GM11168 (cell line): ENCODE measurements around the gene PA2G4.
"Not testable (repeated sequence)": the region's sequence is repeated elsewhere in the genome, so short reads cannot be mapped to it uniquely, and the experiment has no call there.

Experiments used
- in situ Hi-C: fragments of 300-500 bp; cut with MboI; formaldehyde crosslinking; loops from one replicate; pipeline ENCODE4 v1.12.0; 2022; ENCODE audit warnings: low sequenced_read_pairs; ENCODE audit not compliant: unreplicated experiment

The PA2G4 gene

GRCh38 chr12:56150563-56150962, 46.2 kb downstream of the PA2G4 start:
- in situ Hi-C loops: no loop called here

- in situ Hi-C loops: no loop called here
Observed at GRCh38 chr12:56151672-56152131, 47.3 kb downstream of the PA2G4 start.

GRCh38 chr12:56152132-56152755, 47.9 kb downstream of the PA2G4 start, which contains the start of gene MYL6B:
TSS of gene MYL6B (plus strand) at chr12:56152587. CDS start at chr12:56153919, 1,332 bp downstream.
- in situ Hi-C loops: no loop called here

- in situ Hi-C loops: no loop called here
Observed at GRCh38 chr12:56152756-56153677, 48.7 kb downstream of the PA2G4 start.

- in situ Hi-C loops: no loop called here
Observed at GRCh38 chr12:56153678-56154065, 49.3 kb downstream of the PA2G4 start.

- in situ Hi-C loops: no loop called here
Observed at GRCh38 chr12:56154246-56154771, 50.0 kb downstream of the PA2G4 start.

GRCh38 chr12:56154818-56155217, 50.5 kb downstream of the PA2G4 start:
- in situ Hi-C loops: no loop called here

GRCh38 chr12:56155256-56155845, 51.0 kb downstream of the PA2G4 start:
- in situ Hi-C loops: no loop called here

GRCh38 chr12:56156464-56157200, 52.3 kb downstream of the PA2G4 start:
- in situ Hi-C loops: not testable (repeated sequence)

GRCh38 chr12:56157201-56158028, 53.1 kb downstream of the PA2G4 start:
- in situ Hi-C loops: no loop called here

- in situ Hi-C loops: no loop called here
Observed at GRCh38 chr12:56158029-56158925, 53.9 kb downstream of the PA2G4 start, which contains the start of gene MYL6. TSS of gene MYL6 (plus strand) at chr12:56158359. CDS start at chr12:56158402, 43 bp downstream.

- in situ Hi-C loops: no loop called here
Observed at GRCh38 chr12:56158926-56159461, 54.6 kb downstream of the PA2G4 start.

- in situ Hi-C loops: no loop called here
Observed at GRCh38 chr12:56159482-56160192, 55.3 kb downstream of the PA2G4 start.

- in situ Hi-C loops: no loop called here
Observed at GRCh38 chr12:56160193-56160763, 55.9 kb downstream of the PA2G4 start.

- in situ Hi-C loops: no loop called here
Observed at GRCh38 chr12:56160894-56161689, 56.7 kb downstream of the PA2G4 start.

- in situ Hi-C loops: no loop called here
Observed at GRCh38 chr12:56161690-56162351, 57.5 kb downstream of the PA2G4 start.
